Natural killer cell (primary cell): Measurements from ENCODE around the gene GOLGA3. TPM values are rescaled to one million over a fixed set of nuclear protein-coding genes. Genes with fewer than 3 reads are reported as not detected.

Source experiments
- ATAC-seq, 3 donors: fragments of 150-1000 bp in 2 of 3; fragments of 200-7000 bp in 1 of 3; cut with Tn5 transposase; 1 replicate in 1 of 3; 2 replicates in 2 of 3; pipeline ENCODE4 v1.10.0; 2021; ENCODE audit warnings: mild to moderate bottlenecking in 2 of 3, moderate library complexity in 2 of 3
- DNase-seq, 2 donors: peaks; one replicate each; pipeline versions ENCODE4 v3.0.0 to v3.0.0-alpha.2; 2013 to 2021; ENCODE audit warnings: mixed read lengths in 1 of 2
- H3K27ac ChIP-seq: one replicate; pipeline ENCODE4 v1.5.1; 2013; ENCODE audit warnings: mild to moderate bottlenecking, low read length
- H3K27me3 ChIP-seq: one replicate; pipeline ENCODE4 v1.6.1; 2013; ENCODE audit warnings: low read length; ENCODE audit not compliant: control insufficient read depth, insufficient read depth
- H3K36me3 ChIP-seq: one replicate; pipeline ENCODE4 v1.6.1; 2013; ENCODE audit warnings: low read length; ENCODE audit not compliant: control insufficient read depth, insufficient read depth
- H3K4me1 ChIP-seq: one replicate; pipeline ENCODE4 v1.6.1; 2013; ENCODE audit warnings: low read length; ENCODE audit not compliant: control insufficient read depth, insufficient read depth
- H3K4me3 ChIP-seq: one replicate; pipeline ENCODE4 v1.5.1; 2013; ENCODE audit warnings: low read length
- H3K9me3 ChIP-seq: one replicate; pipeline ENCODE4 v1.6.1; 2013; ENCODE audit warnings: low read length; ENCODE audit not compliant: control insufficient read depth, insufficient read depth
- H3K27ac Mint-ChIP-seq, 2 donors: one replicate each; pipeline ENCODE4 v1.8.0; 2022; ENCODE audit warnings: mild to moderate bottlenecking in 2 of 2, mixed read lengths in 2 of 2, moderate library complexity in 1 of 2
- H3K27me3 Mint-ChIP-seq, 2 donors: one replicate each; pipeline ENCODE4 v1.8.0; 2022; ENCODE audit warnings: low read depth in 2 of 2, mixed read lengths in 2 of 2
- H3K36me3 Mint-ChIP-seq: one replicate; pipeline ENCODE4 v1.8.0; 2022; ENCODE audit warnings: mixed read lengths
- H3K4me1 Mint-ChIP-seq, 2 donors: one replicate each; pipeline ENCODE4 v1.8.0; 2022; ENCODE audit warnings: mixed read lengths in 2 of 2
- H3K4me3 Mint-ChIP-seq: one replicate; pipeline ENCODE4 v1.8.0; 2022; ENCODE audit warnings: mild to moderate bottlenecking, moderate library complexity, mixed read lengths
- H3K9me3 Mint-ChIP-seq, 2 donors: one replicate each; pipeline ENCODE4 v1.8.0; 2022; ENCODE audit warnings: mixed read lengths in 2 of 2
- CTCF ChIP-seq: fragments of 200-600 bp; IDR thresholded peaks from one replicate; pipeline ENCODE4 v1.8.0; 2022; ENCODE audit warnings: antibody characterized with exemption
- WGBS: methylation state at CpG from one replicate; pipeline ENCODE4 v1.1.7; 2013; ENCODE audit warnings: missing lambda C conversion rate; ENCODE audit not compliant: insufficient coverage; 5-methylcytosine and 5-hydroxymethylcytosine counted together
- intact Hi-C: fragments of 100-400 bp; cut with micrococcal nuclease; formaldehyde crosslinking; loops from one replicate; pipeline ENCODE4 v1.14.2; 2022
- total RNA-seq, 4 donors: library from RNA; stranded (reverse); fragments of 120-200 nt in 1 of 4; gene quantifications; one replicate each; pipeline versions ENCODE4 v1.2.3 to v1.2.4, GENCODE V29; 2013 to 2022

The GOLGA3 gene
- total RNA-seq, 3 donors from 2014 or later (not counting 1 experiment from before 2014, with no cell fraction given), result 39.1 to 54.3 (median 50.9) TPM

- no peaks in the 10 kb centered on the region for H3K9me3 Mint-ChIP-seq
- no peak overlapping the region for H3K4me3 ChIP-seq
- H3K4me3 Mint-ChIP-seq, result peak overlapping the region; percentile 42
Measured at GRCh38 chr12:132834181-132834711, 5.6 kb upstream of the GOLGA3 start.

GRCh38 chr12:132833341-132833740, 4.7 kb upstream of the GOLGA3 start:
- no peaks in the 10 kb centered on the region for H3K9me3 Mint-ChIP-seq
- peaks cover 10 to 15% of the 10 kb centered on the region in 2 donors for H3K4me1 Mint-ChIP-seq
- Histone ChIP-seq H3K4me3 (no peak overlapping the region), H3K27ac (no peak overlapping the region), H3K9me3 (no peaks in the 10 kb centered on the region), H3K4me1 (peaks cover 21% of the 10 kb centered on the region), H3K36me3 (no peaks in the 10 kb centered on the region), H3K27me3 (no peaks in the 10 kb centered on the region)
- WGBS, result 98% methylated on average over 8 of the region's 8 CpGs
- peak overlapping the region; percentile 50 to 62 for H3K27ac Mint-ChIP-seq
- no peaks in the 10 kb centered on the region for H3K27me3 Mint-ChIP-seq
- H3K4me3 Mint-ChIP-seq, result no peak overlapping the region
- intact Hi-C loops, result no loop called here
- no peaks in the 10 kb centered on the region for H3K36me3 Mint-ChIP-seq
- TF ChIP-seq CTCF, result no peak
- no peak for DNase-seq
- no peak for ATAC-seq

More at GRCh38 chr12:132834181-132834711, 5.6 kb upstream of the GOLGA3 start:
- Mint-ChIP-seq H3K36me3 (no peaks in the 10 kb centered on the region), H3K27me3 (no peaks in the 10 kb centered on the region), H3K27ac (peak overlapping the region; percentile 50 to 62), H3K4me1 (peaks cover 10 to 15% of the 10 kb centered on the region in 2 donors)
- ATAC-seq (peak in 1 of 3 donors; percentile 50), DNase-seq (peak in 1 of 2 donors; percentile 52)
- WGBS, result 60% methylated on average over 2 of the region's 5 CpGs
- peak overlapping the region; percentile 47 for H3K27ac ChIP-seq
- intact Hi-C loops, result no loop called here
- H3K4me1 ChIP-seq, result peaks cover 19% of the 10 kb centered on the region
- no peaks in the 10 kb centered on the region for H3K9me3 ChIP-seq
- peaks cover 3% of the 10 kb centered on the region for H3K36me3 ChIP-seq
- no peak for TF ChIP-seq CTCF
- no peaks in the 10 kb centered on the region for H3K27me3 ChIP-seq

GRCh38 chr12:132831771-132832170, 3.1 kb upstream of the GOLGA3 start:
- Histone ChIP-seq H3K27me3 (no peaks in the 10 kb centered on the region), H3K36me3 (peaks cover 5% of the 10 kb centered on the region), H3K9me3 (no peaks in the 10 kb centered on the region), H3K4me1 (peaks cover 34% of the 10 kb centered on the region), H3K4me3 (no peak overlapping the region), H3K27ac (no peak overlapping the region)
- Mint-ChIP-seq H3K36me3 (no peaks in the 10 kb centered on the region), H3K4me1 (peaks cover 25% of the 10 kb centered on the region in 2 donors), H3K9me3 (no peaks in the 10 kb centered on the region), H3K27ac (no peak overlapping the region), H3K27me3 (no peaks in the 10 kb centered on the region), H3K4me3 (no peak overlapping the region)
- ATAC-seq (no peak), DNase-seq (no peak)
- intact Hi-C loops, result no loop called here
- WGBS, result 97% methylated on average over 11 of the region's 11 CpGs
- no peak for TF ChIP-seq CTCF
